ENCODE data around the gene SLC34A1.
A peak's percentile ranks its signal among the peaks of the same experiment; 100 is the strongest.
"Not testable (repeated sequence)": the region's sequence is repeated elsewhere in the genome, so short reads cannot be mapped to it uniquely, and the experiment has no call there.

Gene SLC34A1

DNA sequence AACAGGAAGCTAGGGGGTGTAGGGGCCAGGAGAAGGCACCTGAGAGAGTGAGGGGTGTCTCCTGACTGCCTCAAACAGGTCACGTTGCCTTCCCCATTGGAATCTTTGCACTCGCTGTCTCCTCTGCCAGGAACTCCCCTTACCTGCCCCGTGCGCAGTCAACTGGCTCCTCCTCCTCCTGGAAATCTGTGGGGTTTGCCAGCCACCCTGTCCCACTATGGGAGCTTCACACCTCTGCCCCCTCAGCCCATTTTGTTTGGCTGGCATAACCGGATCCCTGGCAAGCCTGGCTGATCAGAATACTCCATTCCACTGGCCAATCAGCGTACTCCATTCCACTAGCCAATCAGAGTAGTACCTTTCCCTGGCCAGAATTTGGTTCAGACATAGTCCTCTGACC lies 10.4 kb upstream of the SLC34A1 start:
- no peak for DNase-seq (ENCODE audit: low read depth)
- no peak overlapping the region for H3K4me3 ChIP-seq (ENCODE audit: low read length)
- TF ChIP-seq CTCF (conservative IDR thresholded peaks at IDR 0.05; ENCODE audit: low read depth, low read length): no peak

DNA sequence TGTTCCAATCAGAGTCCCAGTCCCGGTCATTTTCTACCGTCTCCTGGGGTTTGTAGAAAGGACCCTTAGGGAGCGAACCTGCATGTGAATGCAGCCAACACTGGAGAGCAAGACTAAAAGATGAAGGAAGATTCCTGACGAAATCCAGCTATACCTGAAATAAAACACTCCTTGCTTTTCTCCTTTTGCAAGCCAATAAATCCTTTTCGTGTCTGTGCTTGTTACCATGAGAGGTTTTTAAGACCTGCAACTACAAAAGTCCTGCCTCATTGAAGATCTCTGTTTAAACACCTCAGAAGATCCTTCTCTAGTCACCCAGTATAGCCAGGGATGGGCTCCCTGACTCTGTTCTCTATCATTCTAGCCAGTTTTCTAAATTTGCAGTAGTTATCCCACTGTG lies 10.0 kb upstream of the SLC34A1 start:
- TF ChIP-seq CTCF (conservative IDR thresholded peaks at IDR 0.05; ENCODE audit: low read depth, low read length): no peak
- H3K4me3 ChIP-seq (ENCODE audit: low read length): no peak overlapping the region

GRCh38 chr5:177375516-177375915 lies 8.7 kb upstream of the SLC34A1 start:
- H3K4me3 ChIP-seq (ENCODE audit: low read length); DNase-seq (ENCODE audit: low read depth): not testable (repeated sequence)

More for the DNA sequence above, 10.0 kb upstream of the SLC34A1 start:
- DNase-seq (ENCODE audit: low read depth): no peak

DNA sequence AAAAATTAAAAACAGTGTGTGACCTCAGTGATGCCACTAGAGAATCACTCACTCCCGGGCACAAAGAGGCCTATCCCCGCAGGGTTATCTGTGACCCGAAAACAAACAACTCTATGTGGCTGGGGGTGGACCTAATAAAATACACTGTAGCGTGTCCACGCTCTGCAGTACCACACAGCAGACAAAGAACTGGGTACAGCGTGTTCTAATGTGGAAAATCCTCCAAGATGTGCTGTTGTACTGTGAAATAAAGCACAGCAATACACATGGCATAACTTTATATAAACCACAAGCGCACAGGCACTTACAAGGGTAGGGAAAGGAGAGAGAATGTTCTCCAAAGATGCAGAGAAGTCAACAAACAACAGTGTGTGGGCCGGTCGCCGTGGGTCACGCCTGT lies 8.1 kb upstream of the SLC34A1 start:
- TF ChIP-seq CTCF (conservative IDR thresholded peaks at IDR 0.05; ENCODE audit: low read depth, low read length): no peak
- no peak for DNase-seq (ENCODE audit: low read depth)
- no peak overlapping the region for H3K4me3 ChIP-seq (ENCODE audit: low read length)

DNA sequence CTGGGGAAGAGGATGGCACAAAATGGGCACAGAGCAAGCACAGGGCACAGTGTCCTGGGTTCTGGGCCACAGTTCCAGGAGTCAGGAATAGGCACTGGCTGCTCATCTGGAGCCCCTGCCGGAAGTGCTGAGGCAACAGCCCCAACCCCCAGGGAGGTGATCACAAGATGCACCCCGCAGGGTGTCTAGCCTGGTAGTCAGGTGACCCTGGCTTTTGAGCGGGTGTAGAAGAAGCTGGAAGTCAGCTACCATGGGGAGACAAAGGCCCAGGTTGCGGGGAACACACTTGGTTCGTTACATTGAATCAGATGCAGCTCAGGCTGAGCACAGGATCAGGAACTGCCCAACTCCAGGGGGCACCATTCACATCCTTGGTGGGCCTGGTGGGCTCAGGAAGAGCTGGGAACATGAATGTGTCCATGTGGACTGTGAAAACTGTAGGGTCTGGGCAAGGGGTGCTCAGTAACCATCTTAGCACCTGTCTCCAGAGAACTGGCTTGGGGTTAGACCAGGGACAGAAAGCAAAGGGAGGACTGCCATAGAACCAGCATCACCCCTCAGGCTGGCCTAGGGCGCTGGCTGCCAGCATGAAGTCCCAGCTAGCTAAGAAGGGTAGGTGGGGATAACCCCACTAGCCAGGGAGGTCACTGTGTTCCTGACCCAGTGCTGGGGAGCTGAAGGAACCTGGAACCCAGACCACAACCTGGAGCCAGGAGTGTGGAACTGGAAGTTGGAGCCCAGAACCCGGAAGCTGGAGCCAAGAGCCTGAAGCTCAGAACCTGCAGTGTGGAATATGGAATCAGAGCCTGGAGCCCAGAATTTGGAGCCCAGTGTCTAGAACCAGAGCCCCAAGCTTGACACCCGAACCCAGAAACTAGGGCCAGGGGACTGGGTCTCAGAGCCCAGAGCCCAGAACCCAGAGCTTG lies 6.1 kb upstream of the SLC34A1 start:
- no peak for DNase-seq (ENCODE audit: low read depth)
- TF ChIP-seq CTCF (conservative IDR thresholded peaks at IDR 0.05; ENCODE audit: low read depth, low read length): no peak
- H3K4me3 ChIP-seq (ENCODE audit: low read length): no peak overlapping the region

DNA sequence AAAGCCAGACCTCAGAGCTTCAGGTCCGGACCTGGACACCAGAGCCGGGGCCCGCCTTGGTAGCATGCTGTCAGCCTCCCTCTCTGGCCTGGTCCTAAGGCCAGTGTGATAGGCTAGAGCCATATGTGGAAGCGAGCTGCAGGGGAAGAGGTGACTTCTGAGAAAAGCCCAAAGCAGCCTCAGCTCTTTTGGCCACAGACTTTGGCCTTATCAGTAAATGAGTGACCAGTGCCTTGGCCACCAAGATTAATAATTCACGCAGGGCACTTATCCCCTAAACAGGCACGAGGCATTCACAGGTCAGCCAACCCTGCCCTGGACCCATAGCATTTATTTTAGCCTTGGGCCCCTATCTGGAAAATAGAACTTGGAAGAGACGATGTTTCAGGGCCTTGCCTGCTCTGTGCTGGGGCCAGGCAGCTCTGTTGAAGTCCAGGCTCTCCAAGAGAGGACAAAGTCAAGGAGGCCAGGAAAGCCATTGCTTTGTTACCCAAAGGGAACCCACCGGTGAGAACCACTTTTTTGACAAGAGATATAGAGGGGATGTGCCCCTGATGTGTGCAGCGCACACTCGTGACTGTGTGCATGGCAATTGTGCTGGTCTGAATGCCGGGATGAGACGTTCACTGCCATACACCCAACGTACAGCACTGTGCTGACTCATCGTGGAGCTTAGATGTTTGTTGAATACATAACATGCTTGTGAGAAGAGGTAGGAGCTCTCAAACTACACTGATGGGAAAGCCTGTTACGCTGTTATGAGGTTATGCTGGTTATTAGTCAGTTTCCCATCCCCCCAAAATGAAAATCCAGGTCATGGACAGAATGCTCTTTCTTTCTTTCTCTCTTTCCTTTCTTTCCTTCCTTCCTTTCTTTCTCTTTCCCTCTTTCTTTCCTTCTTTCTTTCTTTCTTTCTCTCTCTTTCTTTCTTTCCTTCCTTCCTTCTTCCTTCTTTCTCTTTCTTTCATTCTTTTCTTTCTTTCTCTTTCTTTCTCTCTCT lies 5.0 kb upstream of the SLC34A1 start:
- no peak for TF ChIP-seq CTCF (conservative IDR thresholded peaks at IDR 0.05; ENCODE audit: low read depth, low read length)
- DNase-seq (ENCODE audit: low read depth): peak; percentile 73
- H3K4me3 ChIP-seq (ENCODE audit: low read length): no peak overlapping the region

GRCh38 chr5:177380805-177381126 lies 3.5 kb upstream of the SLC34A1 start:
- H3K4me3 ChIP-seq (ENCODE audit: low read length): no peak overlapping the region
- no peak for DNase-seq (ENCODE audit: low read depth)
- no peak for TF ChIP-seq CTCF (conservative IDR thresholded peaks at IDR 0.05; ENCODE audit: low read depth, low read length)
